ENCODE results near the gene PRKCQ. TPM values are rescaled to one million over a fixed set of nuclear protein-coding genes. Genes with fewer than 3 reads are reported as not detected.

PRKCQ gene
- total and polyA plus RNA-seq, 2 of the 13 experiments (the other 11 are each of a cell fraction or from before 2014, with no cell fraction given): 0.13 to 0.35 TPM

GRCh38 chr10:6592080-6592479 lies 12.0 kb upstream of the PRKCQ start (continued):
- TF ChIP-seq KDM6A (CRISPR knock-in tag; IDR thresholded peaks at IDR 0.05; ENCODE audit: low read depth) (no peak), ATF3 (CRISPR knock-in tag; IDR thresholded peaks at IDR 0.05) (no peak), BATF2 (CRISPR knock-in tag; IDR thresholded peaks at IDR 0.05) (no peak), ZBTB8A (CRISPR knock-in tag; IDR thresholded peaks at IDR 0.05; ENCODE audit: borderline replicate concordance, low read depth) (no peak), YEATS2 (CRISPR knock-in tag; IDR thresholded peaks at IDR 0.05; ENCODE audit: borderline replicate concordance) (no peak), ZNF747 (CRISPR knock-in tag; IDR thresholded peaks at IDR 0.05; ENCODE audit: borderline replicate concordance) (no peak), GATAD2A (CRISPR knock-in tag; IDR thresholded peaks at IDR 0.05) (no peak), ZNF235 (CRISPR knock-in tag; IDR thresholded peaks at IDR 0.05; ENCODE audit: borderline replicate concordance) (no peak), MTA1 (CRISPR knock-in tag; IDR thresholded peaks at IDR 0.05; ENCODE audit: borderline replicate concordance) (no peak), FLYWCH1 (CRISPR knock-in tag; IDR thresholded peaks at IDR 0.05) (no peak), ZNF7 (CRISPR knock-in tag; IDR thresholded peaks at IDR 0.05) (no peak)

- ChIA-PET POLR2A (no interaction called here), CTCF (ENCODE audit: low intra/inter-chr PET ratio, low total read pairs) (no interaction called here)
- 0% methylated on average over 1 of the region's 2 CpGs for WGBS (ENCODE audit: low lambda C conversion rate)
- Histone ChIP-seq H3K4me1 (ENCODE audit: insufficient read depth, low read length) (no peaks in the 10 kb centered on the region), H2AFZ (ENCODE audit: low read length) (no peak overlapping the region), H3K79me2 (ENCODE audit: insufficient read depth, low read length) (no peaks in the 10 kb centered on the region), H3K9ac (ENCODE audit: insufficient read depth, low read depth, low read length) (no peak overlapping the region), H3K36me3 (replicated peaks in 1 of 2; ENCODE audit: control insufficient read depth in 1 of 2, insufficient read depth in 2 of 2, low read length in 2 of 2) (no peaks in the 10 kb centered on the region), H3K9me3 (ENCODE audit: low read length) (no peaks in the 10 kb centered on the region), H3K27me3 (ENCODE audit: control insufficient read depth in 1 of 2, insufficient read depth in 2 of 2, low read length in 2 of 2) (0 out of 5 replicates have a peak, but pooled peaks cover 0 to 4% of the 10 kb centered on the region in 2 experiments), H4K20me1 (ENCODE audit: insufficient read depth, low read length) (no peaks in the 10 kb centered on the region), H3K4me3 (replicated peaks in 1 of 3; ENCODE audit: insufficient read depth in 1 of 3, low read depth in 2 of 3, low read length in 3 of 3) (no peak overlapping the region), H3K27ac (ENCODE audit: extremely low read length, insufficient read depth, low read length) (no peak overlapping the region), H3K4me2 (ENCODE audit: low read depth, low read length) (no peak overlapping the region)
- intact Hi-C loops (cut with micrococcal nuclease; ENCODE audit: unreplicated experiment): no loop called here
- ATAC-seq: no peak
- no peak for FAIRE-seq
- BruUV-seq (replicated peaks): no TSS peak
- no peak for DNase-seq (ENCODE audit: low spot score)
- in situ Hi-C loops (cut with HindIII; ENCODE audit: extremely low pct_ligation_motif_present, low pct_unique_long_range_greater_than_20kb): no loop called here
- TF ChIP-seq THAP7 (CRISPR knock-in tag; IDR thresholded peaks at IDR 0.05) (no peak), MAFG (CRISPR knock-in tag; IDR thresholded peaks at IDR 0.05) (no peak), ZNF512 (CRISPR knock-in tag; IDR thresholded peaks at IDR 0.05) (no peak), NKX3-1 (CRISPR knock-in tag; IDR thresholded peaks at IDR 0.05) (no peak), ZNF629 (CRISPR knock-in tag; conservative IDR thresholded peaks at IDR 0.05) (no peak), ZBTB26 (CRISPR knock-in tag; IDR thresholded peaks at IDR 0.05; ENCODE audit: borderline replicate concordance) (no peak), SSRP1 (CRISPR knock-in tag; IDR thresholded peaks at IDR 0.05) (no peak), ZFY (CRISPR knock-in tag; IDR thresholded peaks at IDR 0.05) (no peak), AHR (CRISPR knock-in tag; IDR thresholded peaks at IDR 0.05) (no peak), CEBPB (IDR thresholded peaks at IDR 0.05; ENCODE audit: borderline replicate concordance, low read depth, low read length) (no peak), ZNF564 (CRISPR knock-in tag; IDR thresholded peaks at IDR 0.05) (no peak), ZNF772 (CRISPR knock-in tag; IDR thresholded peaks at IDR 0.05) (no peak), KMT2A (CRISPR knock-in tag; IDR thresholded peaks at IDR 0.05) (no peak)
Measured at GRCh38 chr10:6591668-6592067, 11.6 kb upstream of the PRKCQ start.

Data from HepG2 (cell line).